NCI-H82 (cell line): ENCODE results near the gene GHRL.
"Not testable (repeated sequence)": the region's sequence is repeated elsewhere in the genome, so short reads cannot be mapped to it uniquely, and the experiment has no call there.

ENCODE experiments used
- DNase-seq: peaks from one replicate; lab custom pipeline; 2025; lab: John Stamatoyannopoulos, UW

Gene GHRL

DNA sequence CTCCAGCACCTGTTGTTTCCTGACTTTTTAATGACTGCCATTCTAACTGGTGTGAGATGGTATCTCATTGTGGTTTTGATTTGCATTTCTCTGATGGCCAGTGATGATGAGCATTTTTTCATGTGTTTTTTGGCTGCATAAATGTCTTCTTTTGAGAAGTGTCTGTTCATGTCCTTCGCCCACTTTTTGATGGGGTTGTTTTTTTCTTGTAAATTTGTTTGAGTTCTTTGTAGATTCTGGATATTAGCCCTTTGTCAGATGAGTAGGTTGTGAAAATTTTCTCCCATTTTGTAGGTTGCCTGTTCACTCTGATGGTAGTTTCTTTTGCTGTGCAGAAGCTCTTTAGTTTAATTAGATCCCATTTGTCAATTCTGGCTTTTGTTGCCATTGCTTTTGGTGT, 5.3 kb upstream of the GHRL start:
- not testable (repeated sequence) for DNase-seq

DNA sequence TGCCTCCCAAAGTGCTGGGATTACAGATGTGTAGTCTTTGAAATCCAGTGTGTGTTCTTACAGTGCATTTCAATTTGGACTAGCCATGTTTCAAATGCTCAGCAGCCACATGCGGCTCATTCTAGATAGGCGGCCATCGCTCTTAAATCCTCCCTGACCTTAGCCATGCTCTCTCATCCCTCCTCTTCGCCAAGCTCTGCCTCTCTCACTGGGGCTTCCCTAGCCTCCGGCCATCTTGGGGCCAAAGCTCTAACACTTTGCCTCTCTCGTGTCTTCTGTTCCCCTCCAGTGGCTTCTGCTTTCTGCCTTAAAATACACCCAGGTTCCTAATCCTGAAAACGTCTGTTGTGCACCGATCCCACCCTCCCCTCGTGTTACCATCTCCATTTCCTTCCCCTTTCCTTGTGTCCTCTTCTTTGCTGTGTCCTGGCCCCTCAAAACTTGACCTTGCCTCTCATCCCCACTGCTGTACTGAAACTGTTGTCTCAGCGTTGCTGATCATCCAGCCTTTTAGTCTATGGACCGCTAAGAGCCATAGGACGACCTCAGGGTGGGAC, 1.4 kb upstream of the GHRL start:
- DNase-seq = no peak

DNA sequence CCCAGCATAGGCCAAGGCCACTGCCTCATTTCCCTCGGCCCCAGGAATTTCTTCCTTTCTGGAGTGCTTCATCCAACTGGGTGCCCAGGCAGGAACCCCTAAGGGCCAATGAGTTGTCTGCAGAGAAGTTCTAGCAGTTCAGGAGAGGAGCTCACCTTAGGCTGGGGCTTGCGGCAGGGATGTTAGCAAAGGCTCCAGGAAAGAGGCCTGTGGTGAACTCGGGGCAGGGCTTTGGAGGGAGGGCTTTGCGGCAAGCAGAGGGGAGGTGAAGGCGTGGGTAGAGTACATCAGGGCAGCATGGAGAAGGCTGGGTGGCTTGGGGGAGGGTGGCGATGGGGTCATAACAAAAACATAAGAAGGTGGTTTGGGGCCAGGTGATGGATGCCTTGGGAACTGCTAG, 1.1 kb downstream of the GHRL start:
- DNase-seq = no peak

DNA sequence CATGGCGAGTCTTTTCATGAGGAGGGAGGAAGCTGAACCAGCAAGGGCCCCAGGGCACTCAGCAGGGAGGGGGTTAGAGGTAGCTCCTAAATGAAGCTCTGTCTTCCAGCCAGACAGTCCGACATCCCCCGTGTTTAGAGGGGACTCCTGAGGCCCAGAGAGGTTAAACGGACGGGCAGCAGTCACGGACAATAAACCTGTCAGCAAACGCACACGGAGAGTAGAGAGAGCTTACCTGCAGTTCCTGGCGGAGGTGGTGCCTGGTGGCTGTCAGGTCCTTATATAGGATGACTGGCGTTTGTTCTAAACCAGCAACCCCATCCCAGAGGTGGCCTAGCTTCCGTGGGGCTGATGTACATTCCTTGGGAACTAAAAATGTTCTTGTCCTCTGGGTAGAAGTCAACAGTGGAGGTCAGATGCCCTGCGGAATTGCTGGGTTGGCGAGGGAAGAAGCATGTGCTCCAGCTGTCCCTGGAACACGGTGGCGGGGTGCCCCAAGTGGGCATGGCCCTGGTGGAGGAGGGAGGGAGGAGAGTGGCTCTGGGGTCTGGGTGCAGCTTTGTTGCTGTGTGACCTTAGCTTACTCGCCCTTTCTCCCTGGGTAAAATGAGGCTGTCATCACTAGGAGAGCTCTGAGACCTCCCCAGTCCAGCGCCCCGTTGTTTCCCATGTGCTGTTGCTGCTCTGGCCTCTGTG, 2.1 kb downstream of the GHRL start:
- DNase-seq = no peak

DNA sequence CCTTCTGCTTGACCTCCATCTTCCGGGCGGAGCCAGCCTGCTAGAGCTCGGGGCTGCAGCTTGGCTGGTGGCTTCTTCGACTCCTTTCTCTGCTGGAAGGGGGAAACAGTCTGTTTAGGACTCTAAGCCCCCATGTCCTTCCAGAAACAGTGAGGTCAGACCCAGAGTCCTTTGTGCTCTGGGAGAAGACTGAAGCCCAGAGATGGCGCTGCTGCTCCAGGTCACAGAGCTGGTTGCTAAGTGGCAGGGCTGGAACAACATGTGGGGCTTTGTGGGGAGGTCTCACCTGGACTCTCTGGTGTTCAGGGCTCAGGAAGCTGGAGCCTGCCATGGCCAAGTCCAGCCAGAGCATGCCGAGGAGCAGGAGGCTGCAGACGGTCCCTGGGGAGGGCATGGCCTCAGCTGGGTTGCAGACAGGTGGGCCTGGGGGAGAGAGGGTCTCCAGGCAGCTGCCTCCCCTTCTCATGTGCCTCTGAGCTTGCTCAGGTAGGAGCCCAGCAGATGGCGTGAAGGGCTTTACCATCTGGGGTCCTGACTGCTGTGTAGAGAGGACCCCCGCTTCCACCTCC, 2.9 kb downstream of the GHRL start:
- peak; percentile 59 for DNase-seq

DNA sequence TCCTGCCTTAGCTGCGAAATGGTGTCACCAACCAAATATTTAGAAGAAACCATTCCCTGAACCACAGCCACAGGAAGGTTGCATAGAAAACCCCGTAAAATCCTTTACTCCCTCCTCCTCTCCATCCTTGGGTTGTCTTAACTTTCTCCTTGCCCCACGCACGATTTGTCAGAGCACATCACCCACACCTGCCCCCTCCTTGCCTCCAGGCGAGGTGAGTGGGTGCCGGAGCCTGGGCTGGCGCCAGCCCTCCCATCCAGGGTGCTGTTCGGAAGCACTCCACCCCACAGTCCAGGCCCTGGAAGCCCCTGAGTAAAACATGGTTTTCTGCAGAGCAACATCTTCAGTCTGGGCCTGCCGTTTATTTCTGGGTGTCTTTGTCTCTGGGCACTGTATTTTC, 3.7 kb downstream of the GHRL start:
- no peak for DNase-seq

DNA sequence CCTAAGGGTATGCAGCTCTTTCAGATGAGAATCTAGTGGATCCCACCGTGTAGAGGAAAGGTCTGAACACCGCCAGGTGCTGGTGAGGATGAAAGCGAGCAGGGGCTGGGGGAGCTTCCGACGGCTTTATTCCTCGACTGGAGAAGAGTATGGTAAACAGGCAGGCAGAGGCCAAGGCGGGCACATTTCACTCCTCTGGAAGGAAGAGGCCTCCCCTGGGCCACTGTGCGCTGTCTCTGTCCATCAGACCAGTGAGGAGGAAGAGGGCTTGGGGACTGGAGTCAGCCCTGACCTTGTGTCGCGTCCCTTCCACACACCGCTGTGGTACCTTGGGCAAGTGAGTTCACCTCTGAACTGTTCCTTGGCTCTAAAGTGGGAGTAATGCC, 4.2 kb downstream of the GHRL start:
- no peak for DNase-seq

DNA sequence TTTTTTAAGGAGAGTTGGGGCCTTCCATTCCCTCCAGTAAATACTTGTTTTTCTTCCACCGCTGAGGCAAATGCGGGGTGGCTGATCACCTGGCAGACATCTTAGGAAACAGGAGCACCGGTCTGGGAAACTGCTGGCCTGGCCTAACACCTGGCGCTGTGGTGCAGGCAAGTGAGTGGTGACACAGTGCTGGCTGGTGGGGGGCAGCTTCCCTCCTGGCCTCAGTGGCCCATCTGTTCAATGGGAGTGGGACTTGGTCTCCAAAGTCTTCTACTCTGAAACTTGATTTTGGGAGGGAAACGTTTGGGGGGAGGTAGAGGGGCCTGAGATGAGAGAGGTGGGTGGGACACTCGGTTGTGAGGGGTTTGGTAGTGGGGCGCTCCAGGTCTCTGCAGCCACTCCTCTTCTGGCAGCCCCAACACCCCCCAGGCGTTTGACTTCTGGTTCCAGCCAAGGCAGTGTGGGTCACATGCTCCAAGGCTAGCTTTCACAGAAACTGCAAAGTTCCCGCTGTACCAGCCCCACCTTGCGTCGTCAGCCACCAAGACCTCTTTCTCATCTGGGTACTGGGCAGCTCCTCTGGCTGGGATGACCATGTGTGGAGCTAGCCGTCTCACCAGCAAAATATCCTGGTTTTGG, 4.7 kb downstream of the GHRL start:
- no peak for DNase-seq

DNA sequence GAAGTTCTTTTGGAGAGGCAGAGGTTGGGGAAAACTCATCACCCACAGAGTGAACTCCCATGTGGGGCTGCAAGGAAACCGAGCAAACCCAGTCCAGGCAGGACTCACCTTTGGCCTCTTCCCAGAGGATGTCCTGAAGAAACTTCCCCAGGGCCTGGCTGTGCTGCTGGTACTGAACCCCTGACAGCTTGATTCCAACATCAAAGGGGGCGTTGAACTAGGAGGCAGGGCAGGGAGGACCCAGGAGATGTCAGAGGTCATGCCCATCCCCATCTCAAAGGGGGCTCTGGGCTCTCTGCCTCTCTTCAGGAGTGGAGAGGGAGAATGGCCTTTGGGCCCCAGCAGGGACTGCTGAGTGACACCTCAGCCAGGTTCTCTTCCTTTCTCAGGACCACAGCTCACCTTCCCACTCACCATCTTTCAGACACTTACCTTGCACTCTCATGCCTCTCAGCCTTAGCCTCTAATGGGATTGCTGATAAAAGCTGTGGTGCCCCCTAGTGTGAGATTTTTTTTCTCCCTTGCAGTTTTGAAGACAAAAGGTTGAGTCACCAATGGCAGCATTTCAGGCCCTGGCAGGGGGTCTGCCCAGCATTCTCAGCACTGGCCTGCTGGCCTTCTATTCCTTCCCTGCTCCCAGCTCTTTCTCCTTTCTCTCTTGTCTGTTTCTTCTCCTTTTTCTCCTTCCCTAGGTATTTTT, 6.0 kb downstream of the GHRL start:
- DNase-seq = no peak

DNA sequence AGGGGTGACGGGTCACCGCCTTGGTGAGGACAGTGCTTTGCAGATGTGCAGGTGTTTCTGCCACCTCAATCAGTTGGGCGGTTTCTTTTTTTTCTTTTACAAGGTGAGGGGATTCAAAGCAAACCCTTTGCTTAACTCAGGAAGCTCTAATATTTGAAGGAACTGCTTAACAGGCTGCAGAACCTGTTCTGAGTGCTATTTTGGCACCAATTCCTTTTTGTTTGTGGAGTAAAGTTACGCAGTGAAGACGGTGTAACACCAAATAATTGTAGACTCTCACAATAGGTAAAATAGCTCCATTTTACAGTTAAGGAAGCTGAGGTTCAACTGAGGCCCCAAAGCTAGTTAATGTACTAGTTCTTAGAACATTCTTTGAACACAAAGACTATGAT, 6.6 kb downstream of the GHRL start:
- DNase-seq = no peak

DNA sequence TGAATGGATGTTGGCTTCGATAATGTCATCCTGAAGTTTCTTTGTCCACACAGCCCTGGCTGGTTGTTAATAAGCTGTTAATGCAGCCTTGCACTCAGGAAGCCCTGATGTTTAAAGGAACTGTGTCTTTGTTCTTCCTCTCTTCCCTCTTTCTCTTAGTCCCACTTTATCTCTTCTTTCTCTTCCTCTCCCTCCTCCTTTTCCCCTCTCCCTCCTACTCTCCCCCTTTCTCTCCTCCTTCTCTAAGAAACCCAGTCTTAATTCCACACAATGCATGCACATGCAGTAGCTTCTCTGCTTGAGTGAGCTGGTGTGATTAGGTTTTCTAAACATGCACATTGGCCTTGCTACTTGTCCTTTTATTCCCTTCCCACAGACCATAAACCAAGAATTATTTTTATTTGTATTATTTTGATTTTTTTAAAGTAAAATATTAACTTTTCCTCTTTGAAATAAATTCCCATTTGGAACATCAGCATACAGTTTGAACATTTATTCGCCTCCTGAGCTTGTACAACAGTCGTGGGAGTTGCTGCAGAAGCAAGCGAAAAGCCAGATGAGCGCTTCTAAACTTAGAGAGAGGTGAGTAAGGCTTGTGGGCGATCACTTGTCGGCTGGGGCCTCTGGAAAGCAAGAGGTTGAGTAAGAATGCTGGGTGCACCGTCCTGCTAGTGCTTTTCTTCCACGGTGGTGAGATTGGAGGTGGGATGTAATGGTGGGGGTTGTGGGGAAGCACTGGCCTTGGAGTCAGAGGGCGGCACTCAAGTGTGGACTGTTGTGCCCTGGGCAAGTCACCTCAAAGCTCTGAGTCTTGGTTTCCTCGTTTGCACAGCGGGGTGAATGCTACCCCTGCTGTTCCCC, 7.2 kb downstream of the GHRL start:
- DNase-seq = no peak

DNA sequence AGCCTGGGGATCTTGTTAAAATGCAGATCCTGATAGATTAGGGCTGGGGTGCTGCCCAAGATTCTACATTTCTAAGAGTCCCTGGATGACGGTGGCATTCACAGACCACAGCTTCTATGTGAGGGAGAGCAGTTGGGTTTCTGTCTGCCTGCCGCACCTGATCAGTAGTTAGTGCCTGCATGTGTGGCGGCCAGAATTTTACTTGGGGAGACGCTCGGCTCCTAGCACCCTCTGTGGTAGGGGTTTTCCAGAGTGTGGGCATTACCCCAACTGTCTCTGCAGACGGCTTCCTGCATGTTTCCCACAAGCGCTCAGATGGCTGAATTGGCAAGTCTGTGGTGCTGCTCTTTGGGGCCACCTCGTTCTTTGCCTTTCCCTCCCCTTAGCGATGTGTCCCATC, 8.3 kb downstream of the GHRL start:
- DNase-seq = no peak

DNA sequence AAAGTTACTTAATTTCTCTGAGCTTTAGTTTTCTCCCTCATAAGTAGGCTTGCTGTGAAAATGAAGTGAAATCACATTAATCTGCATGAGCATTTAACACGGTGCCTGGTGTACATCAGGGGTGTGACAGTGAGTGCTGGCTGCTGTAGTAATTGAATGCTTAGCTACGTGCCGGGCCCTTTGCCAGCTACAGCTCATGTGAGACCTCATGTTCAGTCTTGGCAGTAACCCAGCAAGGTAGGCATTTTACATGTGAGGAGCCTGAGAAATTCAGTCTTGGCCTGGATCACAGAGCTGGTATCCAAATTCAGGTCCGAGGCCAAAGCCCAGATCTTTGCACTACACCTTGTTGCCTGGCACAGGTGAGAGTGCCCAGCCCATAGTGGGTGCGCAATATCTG, 9.1 kb downstream of the GHRL start:
- no peak for DNase-seq

DNA sequence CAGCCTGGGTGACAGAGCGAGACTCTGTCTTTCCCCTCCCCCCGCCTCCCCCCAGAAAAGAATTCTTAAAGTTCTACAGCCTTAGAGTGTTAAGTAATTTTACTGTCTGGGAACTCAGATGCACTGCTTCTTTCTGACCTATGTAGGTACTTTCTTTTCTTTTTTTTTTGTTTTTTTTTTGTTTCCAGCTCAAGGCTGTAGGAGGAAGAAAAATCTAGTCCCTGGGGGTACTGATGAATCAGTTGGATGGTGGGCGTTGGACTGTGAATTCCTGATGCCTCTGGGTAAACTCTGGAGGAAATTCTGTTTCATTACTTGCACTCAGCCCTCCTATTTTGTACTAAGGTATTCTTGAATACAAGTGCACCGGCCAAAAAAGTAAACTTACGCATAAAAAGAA, 10.8 kb downstream of the GHRL start:
- no peak for DNase-seq

DNA sequence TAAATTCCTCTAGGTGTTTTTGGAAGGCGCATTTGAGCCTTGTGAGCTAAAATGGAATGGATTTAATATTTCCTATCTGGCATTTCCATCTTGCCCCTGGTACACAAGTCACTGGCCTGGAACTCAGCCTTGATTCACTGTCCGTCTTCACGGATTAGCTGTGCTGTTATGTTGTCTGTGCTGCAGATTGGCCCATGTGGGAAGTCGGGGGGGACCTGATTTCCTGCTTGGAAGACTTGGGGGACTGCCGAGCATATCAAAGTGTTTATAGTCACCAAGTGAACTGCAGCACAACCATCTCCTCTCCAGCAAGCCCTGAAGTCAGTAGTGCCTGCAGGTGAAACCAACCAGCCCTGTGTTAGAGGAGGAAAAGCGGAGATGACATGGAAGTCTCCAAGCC, 12.2 kb downstream of the GHRL start:
- no peak for DNase-seq

DNA sequence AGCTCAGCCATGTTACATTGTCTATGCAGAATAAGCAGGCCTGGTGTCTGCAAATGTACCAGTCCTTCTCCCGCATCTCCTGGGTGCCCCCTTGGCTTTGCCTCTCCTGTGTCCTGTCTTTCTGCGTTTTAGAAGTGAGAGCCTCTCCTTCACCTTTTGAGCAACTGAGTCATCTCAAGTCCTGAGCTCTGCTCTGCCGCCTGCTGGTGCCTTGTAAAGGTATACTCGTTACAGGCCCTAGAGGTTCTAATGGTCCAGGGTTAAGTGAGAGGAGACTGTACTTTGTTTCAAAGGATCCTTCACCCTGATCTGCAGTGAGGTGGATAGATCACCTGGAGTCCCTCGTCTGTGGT, 12.6 kb downstream of the GHRL start:
- no peak for DNase-seq

DNA sequence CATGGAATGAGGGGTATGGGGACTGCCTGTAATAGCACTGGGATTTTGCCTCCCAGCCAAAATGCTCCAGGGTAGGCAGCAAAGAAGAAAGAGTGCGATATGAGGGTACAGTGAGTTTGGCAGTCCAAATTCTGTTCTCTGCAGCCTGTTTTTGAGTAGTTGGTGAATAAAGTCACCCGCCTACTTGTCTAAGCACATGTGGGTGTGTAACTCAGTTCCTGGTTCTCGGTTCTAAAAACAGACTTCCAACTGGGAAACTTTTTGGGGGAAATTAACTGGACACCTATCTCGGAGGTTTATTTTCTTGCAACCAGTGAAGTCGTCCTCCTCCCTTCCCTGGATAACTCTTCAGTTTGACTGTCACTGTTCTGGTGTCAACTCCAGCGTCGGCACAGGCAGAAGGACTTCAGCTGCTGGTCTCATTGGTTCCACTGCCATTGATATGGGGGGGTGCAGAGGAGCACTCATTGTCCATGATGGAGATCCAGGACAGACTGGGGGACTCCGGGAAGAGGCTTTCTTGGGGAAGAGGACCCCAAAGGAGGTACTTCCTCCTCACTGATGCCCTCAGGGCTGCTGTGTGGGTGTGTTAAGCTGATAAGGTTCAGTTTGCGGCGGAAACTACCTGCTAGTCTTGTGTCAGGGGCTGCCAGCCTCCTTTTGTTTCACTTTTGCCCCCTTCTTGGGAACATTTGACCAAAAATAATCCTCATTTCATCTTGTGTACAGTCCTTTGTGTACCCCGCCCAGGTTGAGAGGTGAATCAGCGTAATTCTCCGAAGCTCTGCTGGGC, 13.2 kb downstream of the GHRL start:
- DNase-seq = no peak

DNA sequence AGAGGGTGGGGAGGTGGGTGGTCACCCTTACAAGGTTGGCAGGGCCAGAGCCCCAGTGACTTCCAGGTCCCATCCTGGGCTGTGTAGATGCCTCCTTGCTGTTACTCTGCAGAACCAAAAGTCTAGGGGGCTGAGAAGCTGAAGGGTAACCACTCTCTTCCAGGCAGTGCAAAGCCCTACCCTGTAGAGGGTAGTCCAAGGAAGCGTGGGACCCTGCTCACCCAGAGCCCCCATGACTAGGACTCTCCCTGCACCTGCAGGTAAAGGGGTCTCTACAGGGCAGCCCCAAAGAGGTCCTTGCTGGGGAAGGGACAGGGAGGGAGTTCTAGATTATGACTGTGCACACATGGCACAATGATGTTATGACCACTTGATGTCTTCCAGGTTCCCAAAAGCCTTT, 14.2 kb downstream of the GHRL start:
- no peak for DNase-seq

DNA sequence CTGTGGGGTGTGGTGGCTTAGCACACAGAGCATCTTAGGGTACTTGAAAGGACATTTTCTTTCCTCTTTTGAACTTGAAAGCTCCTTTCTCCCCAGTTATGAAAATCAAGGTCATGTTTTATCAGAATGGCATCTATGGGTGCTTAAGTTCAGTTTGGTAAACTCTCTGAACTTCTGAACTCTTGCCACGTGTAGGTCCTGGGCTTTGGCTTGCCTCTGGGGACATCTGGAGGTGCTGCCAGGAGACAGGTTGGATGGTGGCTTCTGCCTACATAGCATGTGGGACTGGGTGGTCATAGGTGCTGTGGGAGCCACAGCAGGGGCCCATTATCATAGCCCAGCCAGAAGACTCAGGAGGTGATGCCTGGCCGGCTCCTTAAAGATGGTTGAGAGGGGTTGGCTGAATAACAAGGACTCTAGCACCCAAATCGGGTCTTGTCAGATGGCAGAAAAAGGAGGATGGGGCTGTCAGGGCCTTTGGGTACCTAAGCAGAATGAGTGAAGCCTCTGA, 15.6 kb downstream of the GHRL start:
- DNase-seq = no peak

DNA sequence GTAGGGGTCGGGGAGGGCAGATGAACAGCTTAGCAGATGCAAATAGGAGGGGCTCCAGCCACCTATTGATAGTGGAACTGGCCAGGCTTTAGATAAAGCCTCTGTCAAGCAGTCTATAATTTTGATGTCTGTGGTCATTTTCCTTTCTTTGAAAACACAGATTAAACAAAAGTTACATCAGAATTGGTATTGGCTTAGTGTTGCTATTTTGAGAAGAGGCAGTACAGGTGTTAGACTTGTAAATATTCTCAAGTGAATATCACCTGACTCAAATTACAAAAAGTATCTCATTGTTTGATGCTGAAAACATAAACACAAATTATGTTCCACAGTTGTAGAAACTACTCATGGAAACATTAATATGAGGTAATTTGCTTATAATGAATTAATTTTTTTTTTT, 18.1 kb downstream of the GHRL start:
- DNase-seq = no peak

DNA sequence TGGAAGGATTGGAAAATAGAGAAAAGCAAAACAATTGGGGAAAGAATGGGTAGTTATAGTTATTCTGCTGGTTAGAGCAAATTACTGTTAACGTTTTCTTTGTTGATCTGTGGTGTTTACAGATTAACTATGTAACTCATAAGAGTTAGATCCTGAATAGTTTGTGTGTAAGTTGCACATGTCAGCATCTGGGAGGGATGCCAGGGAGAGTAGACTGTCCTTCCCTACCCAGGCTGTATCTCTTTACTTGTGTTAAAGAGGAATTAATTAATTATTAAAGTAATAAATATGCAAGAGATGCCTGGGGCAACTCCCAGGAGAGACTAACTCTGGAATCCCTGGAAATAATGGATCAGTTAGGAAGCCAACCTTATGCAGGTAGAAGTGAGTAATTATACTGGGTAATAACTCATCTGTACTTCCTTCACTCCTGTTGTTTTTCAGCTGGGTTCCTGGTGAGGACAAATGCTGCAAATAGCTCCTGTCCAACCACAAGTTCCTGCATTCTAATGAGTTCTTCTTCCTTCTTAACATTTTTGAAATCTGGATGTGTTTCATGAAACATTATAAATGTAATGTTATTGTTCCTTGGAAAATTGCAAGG, 18.9 kb downstream of the GHRL start:
- no peak for DNase-seq
